Measurements from ENCODE around the gene MEGF6.

MEGF6 gene

GRCh38 chr1:3483380-3483779, 127.9 kb downstream of the MEGF6 start:
- DNase-seq (ENCODE audit: low read depth in 2 of 2), result no peak

- no peak for DNase-seq (ENCODE audit: low read depth in 2 of 2)
Measured at GRCh38 chr1:3482378-3482849, 128.9 kb downstream of the MEGF6 start.

- DNase-seq (ENCODE audit: low read depth in 2 of 2), result no peak
Measured at GRCh38 chr1:3481836-3482375, 129.4 kb downstream of the MEGF6 start.

- DNase-seq (ENCODE audit: low read depth in 2 of 2), result no peak
Measured at GRCh38 chr1:3481046-3481445, 130.3 kb downstream of the MEGF6 start.

GRCh38 chr1:3480369-3480719, 131.0 kb downstream of the MEGF6 start:
- DNase-seq (ENCODE audit: low read depth in 2 of 2), result no peak

GRCh38 chr1:3479511-3480368, 131.6 kb downstream of the MEGF6 start:
- DNase-seq (ENCODE audit: low read depth in 2 of 2), result no peak

- DNase-seq (ENCODE audit: low read depth in 2 of 2), result no peak
Measured at GRCh38 chr1:3478187-3478586, 133.1 kb downstream of the MEGF6 start.

GRCh38 chr1:3477241-3477995, 133.9 kb downstream of the MEGF6 start:
- no peak for DNase-seq (ENCODE audit: low read depth in 2 of 2)

- no peak for DNase-seq (ENCODE audit: low read depth in 2 of 2)
Measured at GRCh38 chr1:3476666-3477065, 134.6 kb downstream of the MEGF6 start.

- no peak for DNase-seq (ENCODE audit: low read depth in 2 of 2)
Measured at GRCh38 chr1:3475839-3476573, 135.3 kb downstream of the MEGF6 start.

GRCh38 chr1:3474421-3474820, 136.9 kb downstream of the MEGF6 start:
- DNase-seq (ENCODE audit: low read depth in 2 of 2), result no peak

- DNase-seq (ENCODE audit: low read depth in 2 of 2), result no peak
Measured at GRCh38 chr1:3474016-3474415, 137.3 kb downstream of the MEGF6 start.

- peak; percentile 78 to 82 for DNase-seq (ENCODE audit: low read depth in 2 of 2)
Measured at GRCh38 chr1:3473381-3473844, 137.9 kb downstream of the MEGF6 start.

GRCh38 chr1:3472906-3473305, 138.4 kb downstream of the MEGF6 start:
- DNase-seq (ENCODE audit: low read depth in 2 of 2), result no peak

GRCh38 chr1:3472088-3472850, 139.0 kb downstream of the MEGF6 start:
- no peak for DNase-seq (ENCODE audit: low read depth in 2 of 2)

GRCh38 chr1:3471356-3472087, 139.8 kb downstream of the MEGF6 start:
- DNase-seq (ENCODE audit: low read depth in 2 of 2), result peak; percentile 17 to 23

- DNase-seq (ENCODE audit: low read depth in 2 of 2), result no peak
Measured at GRCh38 chr1:3470650-3471355, 140.5 kb downstream of the MEGF6 start.

- no peak for DNase-seq (ENCODE audit: low read depth in 2 of 2)
Measured at GRCh38 chr1:3469849-3470649, 141.3 kb downstream of the MEGF6 start.
